ENCODE results near the gene KIAA0040. TPM values are rescaled to one million over a fixed set of nuclear protein-coding genes. Genes with fewer than 3 reads are reported as not detected.

The KIAA0040 gene
- total RNA-seq, 1 donor from 2014 or later = 3.7 TPM

GRCh38 chr1:175193527-175193910 lies 943 bp upstream of the KIAA0040 start:
- TF ChIP-seq, protein P1, sequence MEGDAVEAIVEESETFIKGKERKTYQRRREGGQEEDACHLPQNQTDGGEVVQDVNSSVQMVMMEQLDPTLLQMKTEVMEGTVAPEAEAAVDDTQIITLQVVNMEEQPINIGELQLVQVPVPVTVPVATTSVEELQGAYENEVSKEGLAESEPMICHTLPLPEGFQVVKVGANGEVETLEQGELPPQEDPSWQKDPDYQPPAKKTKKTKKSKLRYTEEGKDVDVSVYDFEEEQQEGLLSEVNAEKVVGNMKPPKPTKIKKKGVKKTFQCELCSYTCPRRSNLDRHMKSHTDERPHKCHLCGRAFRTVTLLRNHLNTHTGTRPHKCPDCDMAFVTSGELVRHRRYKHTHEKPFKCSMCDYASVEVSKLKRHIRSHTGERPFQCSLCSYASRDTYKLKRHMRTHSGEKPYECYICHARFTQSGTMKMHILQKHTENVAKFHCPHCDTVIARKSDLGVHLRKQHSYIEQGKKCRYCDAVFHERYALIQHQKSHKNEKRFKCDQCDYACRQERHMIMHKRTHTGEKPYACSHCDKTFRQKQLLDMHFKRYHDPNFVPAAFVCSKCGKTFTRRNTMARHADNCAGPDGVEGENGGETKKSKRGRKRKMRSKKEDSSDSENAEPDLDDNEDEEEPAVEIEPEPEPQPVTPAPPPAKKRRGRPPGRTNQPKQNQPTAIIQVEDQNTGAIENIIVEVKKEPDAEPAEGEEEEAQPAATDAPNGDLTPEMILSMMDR (IDR thresholded peaks at IDR 0.05; ENCODE audit: unreplicated experiment) = no peak
- H3K4me1 Mint-ChIP-seq = peaks cover 15% of the 10 kb centered on the region
- DNase-seq (ENCODE audit: low spot score in 2 of 2, unreplicated experiment in 2 of 2) = no peak
- H3K9me3 Mint-ChIP-seq = no peaks in the 10 kb centered on the region
- H3K36me3 Mint-ChIP-seq = no peaks in the 10 kb centered on the region
- peaks cover 33% of the 10 kb centered on the region for H3K27me3 Mint-ChIP-seq (ENCODE audit: low read depth)
- peak overlapping the region; percentile 80 for H3K4me3 Mint-ChIP-seq
- no peak overlapping the region for H3K27ac Mint-ChIP-seq

DNA sequence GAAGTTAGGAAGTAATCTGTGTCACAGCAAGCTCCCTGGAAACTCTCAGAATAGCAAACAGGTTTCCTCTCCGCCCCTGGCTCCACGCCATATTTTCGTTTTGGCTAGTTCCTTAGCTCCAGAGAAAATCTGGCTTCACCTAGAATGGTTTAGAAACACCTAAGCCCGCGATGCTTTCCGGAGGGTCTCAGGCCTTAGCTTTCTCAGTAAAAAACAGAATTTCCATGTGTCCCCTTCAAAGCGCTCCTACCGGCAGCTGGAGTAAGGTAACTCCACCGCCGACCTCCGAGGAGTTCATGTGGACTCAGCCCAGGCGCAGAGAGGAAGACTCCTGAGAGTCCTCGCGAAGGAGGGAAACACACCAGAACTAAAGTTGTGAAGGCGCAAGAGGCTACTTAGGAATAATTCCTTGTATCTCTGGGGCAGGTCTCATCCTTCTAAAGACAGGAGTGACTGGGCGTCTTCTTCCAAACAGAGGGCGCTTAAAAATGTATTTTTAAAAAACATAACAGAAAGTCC lies 406 bp downstream of the KIAA0040 start:
- H3K27ac Mint-ChIP-seq = peak overlapping the region; percentile 75
- no peaks in the 10 kb centered on the region for H3K9me3 Mint-ChIP-seq
- H3K27me3 Mint-ChIP-seq (ENCODE audit: low read depth) = peaks cover 33% of the 10 kb centered on the region
- TF ChIP-seq, protein P1 (IDR thresholded peaks at IDR 0.05; ENCODE audit: unreplicated experiment) = no peak
- peak in 1 of 2 experiments; percentile 68 for DNase-seq (ENCODE audit: low spot score in 2 of 2, unreplicated experiment in 2 of 2)
- no peaks in the 10 kb centered on the region for H3K36me3 Mint-ChIP-seq
- H3K4me3 Mint-ChIP-seq = peak overlapping the region; percentile 80
- peaks cover 10% of the 10 kb centered on the region for H3K4me1 Mint-ChIP-seq

DNA sequence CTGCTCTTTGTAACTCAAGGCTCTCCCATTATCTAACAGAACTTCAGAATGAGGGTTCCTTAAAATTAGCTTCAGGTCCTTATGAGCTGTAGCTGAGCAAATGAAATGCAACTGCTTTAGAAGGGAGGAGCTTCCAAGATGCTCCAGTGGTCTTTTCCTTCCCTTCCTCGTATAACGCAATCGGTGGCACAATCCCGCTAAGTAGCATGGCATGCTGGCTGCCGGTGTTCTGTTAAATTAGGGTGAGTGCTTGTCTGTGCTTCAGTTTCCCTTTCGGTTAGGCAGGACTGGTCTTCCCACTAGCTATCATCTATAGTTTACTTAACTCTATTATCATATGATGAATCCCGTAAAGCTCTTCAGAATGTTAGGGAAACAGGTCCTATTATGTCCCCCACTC lies 917 bp downstream of the KIAA0040 start:
- H3K27me3 Mint-ChIP-seq (ENCODE audit: low read depth) = peaks cover 33% of the 10 kb centered on the region
- no peaks in the 10 kb centered on the region for H3K36me3 Mint-ChIP-seq
- no peak for DNase-seq (ENCODE audit: low spot score in 2 of 2, unreplicated experiment in 2 of 2)
- peak overlapping the region; percentile 80 for H3K4me3 Mint-ChIP-seq
- peaks cover 10% of the 10 kb centered on the region for H3K4me1 Mint-ChIP-seq
- peak overlapping the region; percentile 75 for H3K27ac Mint-ChIP-seq
- TF ChIP-seq, protein P1 (IDR thresholded peaks at IDR 0.05; ENCODE audit: unreplicated experiment) = no peak
- H3K9me3 Mint-ChIP-seq = no peaks in the 10 kb centered on the region

- peaks cover 10% of the 10 kb centered on the region for H3K4me1 Mint-ChIP-seq
- TF ChIP-seq, protein P1 (IDR thresholded peaks at IDR 0.05; ENCODE audit: unreplicated experiment) = no peak
- no peak overlapping the region for H3K27ac Mint-ChIP-seq
- peaks cover 25% of the 10 kb centered on the region for H3K27me3 Mint-ChIP-seq (ENCODE audit: low read depth)
- H3K9me3 Mint-ChIP-seq = no peaks in the 10 kb centered on the region
- no peak overlapping the region for H3K4me3 Mint-ChIP-seq
- no peaks in the 10 kb centered on the region for H3K36me3 Mint-ChIP-seq
- DNase-seq (ENCODE audit: low spot score in 2 of 2, unreplicated experiment in 2 of 2) = no peak
Measured at GRCh38 chr1:175188936-175189335, 3.6 kb downstream of the KIAA0040 start.

DNA sequence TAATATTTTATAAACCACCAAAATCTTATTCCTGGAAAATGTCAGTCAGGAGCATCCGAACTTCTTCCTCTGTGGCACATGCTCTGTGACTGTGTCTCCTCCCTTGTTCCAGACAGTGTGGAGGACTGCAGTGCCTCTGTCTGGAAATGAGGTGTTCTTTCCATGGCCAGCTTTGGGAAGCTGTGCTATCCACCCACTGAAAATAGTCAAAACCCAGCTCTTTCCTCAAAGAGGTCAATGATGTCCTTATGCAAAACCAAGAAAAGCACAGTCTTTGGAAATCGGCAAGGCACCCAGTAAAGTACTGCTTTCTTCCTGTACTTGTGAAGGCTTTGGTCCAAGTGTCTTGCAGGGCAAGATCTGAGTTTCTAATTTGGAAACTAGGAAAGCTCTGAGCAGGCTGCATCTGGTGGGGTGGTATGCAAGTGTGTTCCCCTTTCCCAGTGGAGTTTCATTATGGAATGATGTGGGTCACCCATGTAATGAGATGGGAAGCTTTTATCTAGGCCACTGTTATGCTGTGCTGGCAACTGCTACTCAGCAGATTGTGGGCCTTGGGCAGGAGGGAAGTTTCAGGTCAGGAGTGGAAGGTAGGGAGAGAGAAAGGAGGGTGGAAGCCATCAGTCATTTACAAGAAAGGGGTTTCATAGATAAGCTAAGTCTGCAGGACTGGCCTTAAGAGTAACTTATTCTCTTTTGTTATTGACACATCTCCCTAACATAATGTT lies 6.0 kb downstream of the KIAA0040 start:
- H3K27me3 Mint-ChIP-seq (ENCODE audit: low read depth) = peaks cover 17% of the 10 kb centered on the region
- H3K4me3 Mint-ChIP-seq = no peak overlapping the region
- DNase-seq (ENCODE audit: low spot score in 2 of 2, unreplicated experiment in 2 of 2) = no peak
- H3K4me1 Mint-ChIP-seq = peaks cover under 1% of the 10 kb centered on the region
- H3K36me3 Mint-ChIP-seq = no peaks in the 10 kb centered on the region
- H3K27ac Mint-ChIP-seq = no peak overlapping the region
- H3K9me3 Mint-ChIP-seq = no peaks in the 10 kb centered on the region
- TF ChIP-seq, protein P1 (IDR thresholded peaks at IDR 0.05; ENCODE audit: unreplicated experiment) = no peak
